HepG2 (cell line): ENCODE data around the gene GSTM4. TPM values are rescaled to one million over a fixed set of nuclear protein-coding genes. Genes with fewer than 3 reads are reported as not detected.

Source experiments
- DNMT1 ChIP-seq: sonication (generic); formaldehyde crosslinking; IDR thresholded peaks from 2 replicates; pipeline ENCODE4 v1.5.1; 2020; ENCODE audit warnings: mild to moderate bottlenecking, missing genetic modification reagents
- KDM6A ChIP-seq: IDR thresholded peaks from 2 replicates; pipeline ENCODE4 v1.6.1; 2016; ENCODE audit warnings: low read depth
- MAZ ChIP-seq, 2 experiments: sonication (generic) in 1 of 2; formaldehyde crosslinking in 1 of 2; IDR thresholded peaks; 2 replicates each; pipeline versions ENCODE4 v1.5.0 to v1.6.1; 2012 to 2020; ENCODE audit warnings: low read depth in 2 of 2, mild to moderate bottlenecking in 2 of 2, borderline replicate concordance in 1 of 2, improper control_type of control experiment in 1 of 2, low read length in 1 of 2, missing genetic modification reagents in 1 of 2, moderate library complexity in 1 of 2
- NCOA5 ChIP-seq: sonication (generic); formaldehyde crosslinking; IDR thresholded peaks from 2 replicates; pipeline ENCODE4 v1.4.0; 2020; ENCODE audit warnings: missing genetic modification reagents
- NR2F2 ChIP-seq: IDR thresholded peaks from 2 replicates; pipeline ENCODE4 v1.6.1; 2012; ENCODE audit warnings: low read depth, inconsistent platforms, borderline replicate concordance
- SRY ChIP-seq: sonication (generic); formaldehyde crosslinking; IDR thresholded peaks from 2 replicates; pipeline ENCODE4 v1.8.0; 2022; ENCODE audit warnings: mild to moderate bottlenecking, missing genetic modification reagents
- YEATS2 ChIP-seq: sonication (generic); formaldehyde crosslinking; IDR thresholded peaks from 2 replicates; pipeline ENCODE4 v1.4.0; 2020; ENCODE audit warnings: missing genetic modification reagents, borderline replicate concordance
- polyA plus RNA-seq, 8 experiments: library from polyadenylated mRNA; depleted of rRNA in 3 of 8; stranded (reverse) in 7 of 8; unstranded in 1 of 8; fragments of >200 nt; fragmentation: Illumina TruSeq in 4 of 8; extraction: Trizol in 4 of 8; gene quantifications; 2 replicates each; pipeline versions ENCODE4 v1.2.1 to v1.2.3, GENCODE V29; 2011 to 2016; ENCODE audit warnings: low read depth in 4 of 8, missing spikeins in 1 of 8, mixed read lengths in 1 of 8; ENCODE audit not compliant: insufficient read depth in 1 of 8
- total RNA-seq, 5 experiments: library from RNA; depleted of rRNA; stranded (reverse); fragments of >200 nt; fragmentation: Illumina TruSeq; extraction: Trizol; gene quantifications; 2 replicates each; pipeline ENCODE4 v1.2.3, GENCODE V29; 2016; ENCODE audit warnings: low read depth in 1 of 5
- TF ChIP-seq, protein P1 (sequence below): sonication (generic); formaldehyde crosslinking; IDR thresholded peaks from 2 replicates; pipeline ENCODE4 v1.4.0; 2020; ENCODE audit warnings: missing genetic modification reagents, borderline replicate concordance
- TF ChIP-seq, protein P2 (sequence below): sonication (generic); formaldehyde crosslinking; IDR thresholded peaks from 2 replicates; pipeline ENCODE4 v1.4.0; 2020; ENCODE audit warnings: missing genetic modification reagents, borderline replicate concordance
- TF ChIP-seq, protein P3 (sequence below), 2 experiments: sonication (generic) in 1 of 2; formaldehyde crosslinking in 1 of 2; IDR thresholded peaks; 2 replicates each; pipeline versions ENCODE4 v1.4.0 to v1.6.1; 2016 to 2020; ENCODE audit warnings: borderline replicate concordance in 1 of 2, low read depth in 1 of 2, mild to moderate bottlenecking in 1 of 2, missing genetic modification reagents in 1 of 2
- TF ChIP-seq, protein P4 (sequence below): IDR thresholded peaks from 2 replicates; pipeline ENCODE4 v1.6.1; 2012; ENCODE audit warnings: low read length, improper control_type of control experiment
- TF ChIP-seq, protein P5 (sequence below): sonication (generic); formaldehyde crosslinking; IDR thresholded peaks from 2 replicates; pipeline ENCODE4 v1.8.0; 2022; ENCODE audit warnings: missing genetic modification reagents, low read depth, mild to moderate bottlenecking, borderline replicate concordance

GSTM4 gene
- total and polyA plus RNA-seq, 2 of the 13 experiments (the other 11 are each of a cell fraction or from before 2014, with no cell fraction given), result 25.3 to 40.8 TPM

DNA sequence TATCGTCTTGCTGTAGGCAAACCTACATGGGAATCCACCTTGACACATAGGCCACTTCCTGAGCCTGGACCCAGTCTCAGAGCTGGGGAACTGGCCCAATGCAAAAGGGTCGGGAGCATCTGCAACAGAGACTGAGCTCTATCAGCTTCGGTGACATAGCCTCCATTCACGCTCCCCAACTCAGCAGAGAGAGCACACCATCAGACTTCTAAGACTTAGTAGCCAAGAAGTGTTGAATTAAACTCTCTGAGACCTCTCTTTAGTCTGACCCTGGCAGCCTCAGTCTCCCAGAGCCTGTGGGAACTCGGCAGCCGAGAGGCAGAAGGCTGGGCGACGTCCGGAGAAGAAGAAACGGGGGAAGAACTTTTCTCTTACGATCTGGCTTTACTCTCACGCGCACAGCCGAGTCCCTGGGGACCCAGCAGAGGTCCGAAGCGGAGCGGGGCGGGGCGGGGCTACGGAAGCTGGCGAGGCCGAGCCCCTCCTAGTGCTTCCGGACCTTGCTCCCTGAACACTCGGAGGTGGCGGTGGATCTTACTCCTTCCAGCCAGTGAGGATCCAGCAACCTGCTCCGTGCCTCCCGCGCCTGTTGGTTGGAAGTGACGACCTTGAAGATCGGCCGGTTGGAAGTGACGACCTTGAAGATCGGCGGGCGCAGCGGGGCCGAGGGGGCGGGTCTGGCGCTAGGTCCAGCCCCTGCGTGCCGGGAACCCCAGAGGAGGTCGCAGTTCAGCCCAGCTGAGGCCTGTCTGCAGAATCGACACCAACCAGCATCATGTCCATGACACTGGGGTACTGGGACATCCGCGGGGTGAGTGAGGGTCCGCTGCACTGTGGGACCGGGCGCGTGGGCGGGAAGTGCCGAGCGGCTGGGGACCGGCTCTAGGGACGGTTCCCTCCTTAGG, at the start of gene GSTM4 (continued):
- TF ChIP-seq, protein P1, sequence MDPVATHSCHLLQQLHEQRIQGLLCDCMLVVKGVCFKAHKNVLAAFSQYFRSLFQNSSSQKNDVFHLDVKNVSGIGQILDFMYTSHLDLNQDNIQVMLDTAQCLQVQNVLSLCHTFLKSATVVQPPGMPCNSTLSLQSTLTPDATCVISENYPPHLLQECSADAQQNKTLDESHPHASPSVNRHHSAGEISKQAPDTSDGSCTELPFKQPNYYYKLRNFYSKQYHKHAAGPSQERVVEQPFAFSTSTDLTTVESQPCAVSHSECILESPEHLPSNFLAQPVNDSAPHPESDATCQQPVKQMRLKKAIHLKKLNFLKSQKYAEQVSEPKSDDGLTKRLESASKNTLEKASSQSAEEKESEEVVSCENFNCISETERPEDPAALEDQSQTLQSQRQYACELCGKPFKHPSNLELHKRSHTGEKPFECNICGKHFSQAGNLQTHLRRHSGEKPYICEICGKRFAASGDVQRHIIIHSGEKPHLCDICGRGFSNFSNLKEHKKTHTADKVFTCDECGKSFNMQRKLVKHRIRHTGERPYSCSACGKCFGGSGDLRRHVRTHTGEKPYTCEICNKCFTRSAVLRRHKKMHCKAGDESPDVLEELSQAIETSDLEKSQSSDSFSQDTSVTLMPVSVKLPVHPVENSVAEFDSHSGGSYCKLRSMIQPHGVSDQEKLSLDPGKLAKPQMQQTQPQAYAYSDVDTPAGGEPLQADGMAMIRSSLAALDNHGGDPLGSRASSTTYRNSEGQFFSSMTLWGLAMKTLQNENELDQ, result no peak
- TF ChIP-seq, protein P2, sequence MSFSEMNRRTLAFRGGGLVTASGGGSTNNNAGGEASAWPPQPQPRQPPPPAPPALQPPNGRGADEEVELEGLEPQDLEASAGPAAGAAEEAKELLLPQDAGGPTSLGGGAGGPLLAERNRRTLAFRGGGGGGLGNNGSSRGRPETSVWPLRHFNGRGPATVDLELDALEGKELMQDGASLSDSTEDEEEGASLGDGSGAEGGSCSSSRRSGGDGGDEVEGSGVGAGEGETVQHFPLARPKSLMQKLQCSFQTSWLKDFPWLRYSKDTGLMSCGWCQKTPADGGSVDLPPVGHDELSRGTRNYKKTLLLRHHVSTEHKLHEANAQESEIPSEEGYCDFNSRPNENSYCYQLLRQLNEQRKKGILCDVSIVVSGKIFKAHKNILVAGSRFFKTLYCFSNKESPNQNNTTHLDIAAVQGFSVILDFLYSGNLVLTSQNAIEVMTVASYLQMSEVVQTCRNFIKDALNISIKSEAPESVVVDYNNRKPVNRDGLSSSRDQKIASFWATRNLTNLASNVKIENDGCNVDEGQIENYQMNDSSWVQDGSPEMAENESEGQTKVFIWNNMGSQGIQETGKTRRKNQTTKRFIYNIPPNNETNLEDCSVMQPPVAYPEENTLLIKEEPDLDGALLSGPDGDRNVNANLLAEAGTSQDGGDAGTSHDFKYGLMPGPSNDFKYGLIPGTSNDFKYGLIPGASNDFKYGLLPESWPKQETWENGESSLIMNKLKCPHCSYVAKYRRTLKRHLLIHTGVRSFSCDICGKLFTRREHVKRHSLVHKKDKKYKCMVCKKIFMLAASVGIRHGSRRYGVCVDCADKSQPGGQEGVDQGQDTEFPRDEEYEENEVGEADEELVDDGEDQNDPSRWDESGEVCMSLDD (CRISPR knock-in tag), result no peak
- TF ChIP-seq, protein P3, sequence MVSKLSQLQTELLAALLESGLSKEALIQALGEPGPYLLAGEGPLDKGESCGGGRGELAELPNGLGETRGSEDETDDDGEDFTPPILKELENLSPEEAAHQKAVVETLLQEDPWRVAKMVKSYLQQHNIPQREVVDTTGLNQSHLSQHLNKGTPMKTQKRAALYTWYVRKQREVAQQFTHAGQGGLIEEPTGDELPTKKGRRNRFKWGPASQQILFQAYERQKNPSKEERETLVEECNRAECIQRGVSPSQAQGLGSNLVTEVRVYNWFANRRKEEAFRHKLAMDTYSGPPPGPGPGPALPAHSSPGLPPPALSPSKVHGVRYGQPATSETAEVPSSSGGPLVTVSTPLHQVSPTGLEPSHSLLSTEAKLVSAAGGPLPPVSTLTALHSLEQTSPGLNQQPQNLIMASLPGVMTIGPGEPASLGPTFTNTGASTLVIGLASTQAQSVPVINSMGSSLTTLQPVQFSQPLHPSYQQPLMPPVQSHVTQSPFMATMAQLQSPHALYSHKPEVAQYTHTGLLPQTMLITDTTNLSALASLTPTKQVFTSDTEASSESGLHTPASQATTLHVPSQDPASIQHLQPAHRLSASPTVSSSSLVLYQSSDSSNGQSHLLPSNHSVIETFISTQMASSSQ (IDR thresholded peaks at IDR 0.05; ENCODE audit: low read depth), result no peak
- TF ChIP-seq, protein P3 (CRISPR knock-in tag; IDR thresholded peaks at IDR 0.05; ENCODE audit: borderline replicate concordance), result peak; percentile 61; the same call in 1 of the 2 replicates
- TF ChIP-seq NR2F2, result no peak
- no peak for TF ChIP-seq MAZ (IDR thresholded peaks at IDR 0.05; ENCODE audit: borderline replicate concordance, low read depth, low read length)
- peak; percentile 58; the same call in 1 of the 2 replicates for TF ChIP-seq MAZ (CRISPR knock-in tag; IDR thresholded peaks at IDR 0.05; ENCODE audit: low read depth)
- TF ChIP-seq, protein P4, sequence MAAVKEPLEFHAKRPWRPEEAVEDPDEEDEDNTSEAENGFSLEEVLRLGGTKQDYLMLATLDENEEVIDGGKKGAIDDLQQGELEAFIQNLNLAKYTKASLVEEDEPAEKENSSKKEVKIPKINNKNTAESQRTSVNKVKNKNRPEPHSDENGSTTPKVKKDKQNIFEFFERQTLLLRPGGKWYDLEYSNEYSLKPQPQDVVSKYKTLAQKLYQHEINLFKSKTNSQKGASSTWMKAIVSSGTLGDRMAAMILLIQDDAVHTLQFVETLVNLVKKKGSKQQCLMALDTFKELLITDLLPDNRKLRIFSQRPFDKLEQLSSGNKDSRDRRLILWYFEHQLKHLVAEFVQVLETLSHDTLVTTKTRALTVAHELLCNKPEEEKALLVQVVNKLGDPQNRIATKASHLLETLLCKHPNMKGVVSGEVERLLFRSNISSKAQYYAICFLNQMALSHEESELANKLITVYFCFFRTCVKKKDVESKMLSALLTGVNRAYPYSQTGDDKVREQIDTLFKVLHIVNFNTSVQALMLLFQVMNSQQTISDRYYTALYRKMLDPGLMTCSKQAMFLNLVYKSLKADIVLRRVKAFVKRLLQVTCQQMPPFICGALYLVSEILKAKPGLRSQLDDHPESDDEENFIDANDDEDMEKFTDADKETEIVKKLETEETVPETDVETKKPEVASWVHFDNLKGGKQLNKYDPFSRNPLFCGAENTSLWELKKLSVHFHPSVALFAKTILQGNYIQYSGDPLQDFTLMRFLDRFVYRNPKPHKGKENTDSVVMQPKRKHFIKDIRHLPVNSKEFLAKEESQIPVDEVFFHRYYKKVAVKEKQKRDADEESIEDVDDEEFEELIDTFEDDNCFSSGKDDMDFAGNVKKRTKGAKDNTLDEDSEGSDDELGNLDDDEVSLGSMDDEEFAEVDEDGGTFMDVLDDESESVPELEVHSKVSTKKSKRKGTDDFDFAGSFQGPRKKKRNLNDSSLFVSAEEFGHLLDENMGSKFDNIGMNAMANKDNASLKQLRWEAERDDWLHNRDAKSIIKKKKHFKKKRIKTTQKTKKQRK, result no peak
- no peak for TF ChIP-seq NCOA5 (CRISPR knock-in tag)
- peak; percentile 86 for TF ChIP-seq YEATS2 (CRISPR knock-in tag)
- 0 out of 2 replicates have a peak, but pooled peaks have one; percentile 10 for TF ChIP-seq KDM6A (CRISPR knock-in tag)
- TF ChIP-seq, protein P5, sequence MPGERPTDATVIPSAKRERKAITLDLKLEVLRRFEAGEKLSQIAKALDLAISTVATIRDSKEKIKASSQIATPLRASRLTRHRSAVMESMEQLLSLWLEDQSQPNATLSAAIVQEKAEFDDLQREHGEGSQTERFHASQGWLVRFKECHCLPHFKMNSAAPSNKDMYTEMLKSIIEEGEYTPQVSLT (CRISPR knock-in tag), result no peak; the same call in 1 of the 2 replicates
- 0 out of 2 replicates have a peak, but pooled peaks have one; percentile 42 for TF ChIP-seq DNMT1 (CRISPR knock-in tag)
- TF ChIP-seq SRY (CRISPR knock-in tag), result no peak; the same call in 1 of the 2 replicates
